Bronchial epithelial cell (primary cell): ENCODE data around the gene KLF13. TPM values are rescaled to one million over a fixed set of nuclear protein-coding genes. Genes with fewer than 3 reads are reported as not detected.

Experiments used
- DNase-seq: peaks from one replicate; pipeline ENCODE4 v3.0.0-alpha.2; 2010; ENCODE audit warnings: low read depth
- FAIRE-seq: peaks from 2 replicates; lab custom pipeline; 2011; peaks lifted over from hg19 to GRCh38; lab: Jason Lieb, UNC
- H3K27me3 ChIP-seq: 2 replicates; pipeline ENCODE4 v1.5.1; 2011; ENCODE audit warnings: low read length; ENCODE audit not compliant: control insufficient read depth, insufficient read depth
- H3K36me3 ChIP-seq: 2 replicates; pipeline ENCODE4 v1.5.1; 2011; ENCODE audit warnings: low read length; ENCODE audit not compliant: control insufficient read depth, insufficient read depth
- H3K4me3 ChIP-seq: 2 replicates; pipeline ENCODE4 v1.5.1; 2011; ENCODE audit warnings: mild to moderate bottlenecking, low read depth, low read length, control low read depth
- CTCF ChIP-seq: IDR thresholded peaks from 2 replicates; pipeline ENCODE4 v1.5.1; 2011; ENCODE audit warnings: mild to moderate bottlenecking, moderate library complexity, low read length, control low read depth, inconsistent platforms; ENCODE audit not compliant: insufficient read depth, severe bottlenecking
- total RNA-seq: library from RNA; depleted of rRNA; stranded (reverse); fragments of >200 nt; gene quantifications from 2 replicates; pipeline ENCODE4 v1.2.1, GENCODE V29; 2014

The KLF13 gene
- total RNA-seq, 1 donor from 2014 or later, result 58.7 TPM

DNA sequence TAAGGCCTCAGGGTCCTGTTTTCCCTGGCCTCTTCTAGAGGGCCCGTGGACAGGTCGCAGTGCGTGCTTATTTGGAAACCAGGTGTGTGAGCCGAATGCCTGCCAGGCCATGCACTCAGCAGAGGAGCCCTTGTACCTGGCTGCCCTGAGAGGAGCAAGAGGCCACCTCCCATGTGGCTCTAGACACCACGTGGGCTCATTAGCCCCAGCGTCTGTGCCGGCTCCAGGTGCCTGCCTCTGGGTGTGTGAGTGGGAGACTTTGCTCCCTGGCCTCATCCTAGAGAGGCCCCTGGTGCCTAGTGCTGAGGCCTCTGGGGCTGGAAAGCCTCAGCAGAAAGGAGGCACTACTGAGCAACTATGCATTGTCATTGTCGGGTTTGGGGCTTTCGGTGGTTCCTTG is 50.4 kb downstream of the KLF13 start:
- no peak for FAIRE-seq
- DNase-seq, result no peak
- Histone ChIP-seq H3K4me3 (no peak overlapping the region), H3K36me3 (peaks cover 32% of the 10 kb centered on the region), H3K27me3 (no peaks in the 10 kb centered on the region)
- TF ChIP-seq CTCF, result no peak

DNA sequence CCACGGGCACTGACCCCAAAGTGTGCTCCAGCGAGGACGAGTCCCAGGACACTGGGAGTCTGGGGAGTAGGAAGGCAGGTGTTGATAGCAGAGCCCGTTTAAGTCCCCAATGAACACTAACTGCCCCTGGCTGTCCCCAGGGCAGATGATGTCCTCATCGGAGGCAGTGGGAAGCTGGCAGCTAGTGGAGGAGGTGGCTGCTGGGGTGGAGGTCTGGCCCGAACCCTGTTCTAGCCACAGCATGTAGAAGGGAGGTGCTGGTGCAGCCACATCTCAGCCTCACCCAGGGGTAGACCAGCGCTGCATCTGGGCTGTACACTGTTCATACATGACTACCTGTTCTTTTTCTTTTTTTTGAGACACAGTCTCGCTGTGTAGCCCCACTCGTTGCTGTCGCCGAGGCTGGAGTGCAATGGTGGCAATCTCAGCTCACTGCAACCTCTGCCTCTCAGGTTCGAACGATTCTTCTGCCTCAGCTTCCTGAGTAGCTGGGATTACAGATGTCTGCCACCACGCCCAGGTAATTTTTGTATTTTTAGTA is 51.8 kb downstream of the KLF13 start:
- DNase-seq, result no peak
- no peak for FAIRE-seq
- Histone ChIP-seq H3K27me3 (no peaks in the 10 kb centered on the region), H3K4me3 (no peak overlapping the region), H3K36me3 (peaks cover 23% of the 10 kb centered on the region)
- no peak for TF ChIP-seq CTCF

DNA sequence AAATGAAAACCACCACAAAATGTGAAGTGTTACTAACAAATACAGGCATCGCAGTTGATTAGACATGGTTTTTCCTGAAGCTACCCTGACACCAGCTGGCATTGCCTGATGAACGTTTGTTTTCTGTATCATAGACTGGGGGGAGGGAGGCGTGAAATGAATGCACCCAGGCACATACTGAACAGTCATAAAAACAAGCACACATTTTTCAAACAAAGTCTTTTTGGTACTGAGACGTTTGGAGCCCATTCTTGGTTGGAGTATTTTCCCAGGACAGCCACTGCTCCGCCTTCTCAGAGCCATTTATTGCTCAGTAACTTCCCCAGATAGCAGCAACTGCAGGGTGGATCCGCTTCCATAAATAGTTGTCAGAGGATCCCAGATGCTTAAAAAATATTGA is 52.4 kb downstream of the KLF13 start:
- FAIRE-seq (no peak), DNase-seq (no peak)
- TF ChIP-seq CTCF, result no peak
- Histone ChIP-seq H3K36me3 (peaks cover 18% of the 10 kb centered on the region), H3K4me3 (no peak overlapping the region), H3K27me3 (no peaks in the 10 kb centered on the region)

DNA sequence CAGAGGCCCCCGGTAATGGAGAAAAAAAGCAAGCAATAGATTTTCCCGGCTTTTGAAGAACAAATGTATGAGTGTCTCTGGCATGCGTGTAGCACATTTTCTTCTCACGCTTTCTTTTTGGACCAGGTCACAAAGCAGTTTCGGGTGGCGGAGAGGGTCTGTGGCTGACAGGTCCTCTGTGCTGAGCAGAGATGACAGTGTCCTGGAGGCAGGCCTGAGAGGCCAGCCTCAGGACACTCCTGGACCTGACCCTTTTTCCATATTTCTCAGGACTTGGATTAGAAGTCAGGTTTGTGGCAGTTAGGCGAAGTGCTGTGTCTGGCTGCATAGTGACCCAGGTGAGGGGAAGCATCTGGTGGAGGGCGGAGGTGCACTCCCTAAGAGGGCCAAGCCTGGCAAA is 52.9 kb downstream of the KLF13 start:
- no peak for DNase-seq
- no peak overlapping the region for H3K4me3 ChIP-seq
- no peak for FAIRE-seq
- no peak for TF ChIP-seq CTCF
- peaks cover 15% of the 10 kb centered on the region for H3K36me3 ChIP-seq
- no peaks in the 10 kb centered on the region for H3K27me3 ChIP-seq

DNA sequence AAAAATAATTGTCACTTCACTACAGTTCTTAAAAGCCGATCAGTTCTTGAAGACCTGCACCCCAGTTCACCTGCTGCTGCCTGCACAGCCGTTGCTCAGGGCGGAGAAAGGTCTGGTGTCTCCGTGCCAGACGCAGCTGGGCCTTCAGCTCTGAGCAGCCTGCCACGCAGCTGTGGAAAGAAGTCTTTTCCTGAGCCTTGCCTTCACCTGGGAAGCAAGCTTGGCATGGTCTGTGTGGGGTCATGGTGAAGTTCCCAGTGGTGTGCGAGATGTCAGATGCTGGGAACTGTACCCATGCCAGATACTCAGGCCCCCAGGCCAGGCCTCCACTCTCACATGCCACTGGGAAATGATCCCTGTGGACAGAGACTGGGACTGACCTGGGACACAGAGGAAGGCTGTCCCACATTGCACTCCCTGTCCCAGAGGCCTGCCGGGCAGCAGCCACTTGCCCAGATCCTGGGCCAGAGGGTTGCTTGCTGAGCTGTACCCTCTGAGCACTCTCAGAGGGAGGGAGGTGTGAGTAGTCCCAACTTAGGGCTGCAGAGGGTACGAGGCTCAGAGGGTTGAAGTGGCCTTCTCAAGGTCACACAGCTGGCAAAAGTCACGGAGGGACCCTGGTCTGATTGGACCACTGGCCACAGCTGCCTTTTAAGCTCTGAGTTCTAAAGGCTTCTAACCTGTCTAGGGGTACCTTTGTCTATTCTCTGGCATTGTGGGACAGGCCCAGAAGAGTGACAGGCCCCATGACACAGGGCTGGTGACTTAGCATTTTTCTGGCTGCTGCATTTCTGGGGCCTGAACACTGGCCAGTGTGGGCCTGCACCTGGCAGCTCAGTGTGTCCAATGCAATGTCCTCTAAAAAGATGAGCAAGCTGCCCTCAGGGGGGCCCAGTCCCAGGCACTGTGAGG is 55.4 kb downstream of the KLF13 start:
- TF ChIP-seq CTCF, result no peak
- H3K27me3 ChIP-seq, result no peaks in the 10 kb centered on the region
- peaks cover 9% of the 10 kb centered on the region for H3K36me3 ChIP-seq
- no peak for DNase-seq
- FAIRE-seq, result no peak
- no peak overlapping the region for H3K4me3 ChIP-seq
